Lower leg skin (tissue), 4 donors: ENCODE data around the gene POLE4. TPM values are rescaled to one million over a fixed set of nuclear protein-coding genes. Genes with fewer than 3 reads are reported as not detected.

Source experiments
- DNase-seq, 2 donors: peaks; one replicate each; pipeline ENCODE4 v3.0.0-alpha.2; 2019; ENCODE audit warnings: low spot score in 2 of 2
- H3K4me3 ChIP-seq: fragments of 200-600 bp; sonication (generic); 2 replicates; pipeline ENCODE4 v1.5.1; 2017; ENCODE audit warnings: mild to moderate bottlenecking, low read depth; ENCODE audit not compliant: poor library complexity, severe bottlenecking
- CTCF ChIP-seq, 3 donors: fragments of 450-650 bp; IDR thresholded peaks; one replicate each; pipeline ENCODE4 v1.5.1; 2016; ENCODE audit warnings: antibody characterized with exemption in 3 of 3, mild to moderate bottlenecking in 3 of 3, moderate library complexity in 2 of 3
- POLR2A ChIP-seq, 2 donors: fragments of 450-650 bp; IDR thresholded peaks; one replicate each; pipeline ENCODE4 v1.6.1; 2016 to 2017; ENCODE audit warnings: antibody characterized with exemption in 2 of 2, mild to moderate bottlenecking in 1 of 2, moderate library complexity in 1 of 2
- WGBS, 2 donors: methylation state at CpG; one replicate each; pipeline ENCODE4 v1.1.5; 2018; 5-methylcytosine and 5-hydroxymethylcytosine counted together
- intact Hi-C: fragments of 100-400 bp; cut with DNase I; formaldehyde crosslinking; loops from one replicate; pipeline ENCODE4 v1.15.0; 2023; ENCODE audit warnings: low total_unique reads
- total RNA-seq, 4 donors: library from RNA; depleted of rRNA; stranded (reverse); fragments of >200 nt; gene quantifications; one replicate each; pipeline ENCODE4 v1.1.0, GENCODE V29; 2016

The POLE4 gene
- total RNA-seq, 4 donors from 2014 or later: 8.1 to 20.9 (median 15.7) TPM

GRCh38 chr2:74916394-74916793 lies 42.0 kb upstream of the POLE4 start:
- no peak for DNase-seq
- intact Hi-C loops: no loop called here
- no peak overlapping the region for H3K4me3 ChIP-seq
- WGBS, 2 donors: 75 to 81% methylated on average over 2 of the region's 2 CpGs
- no peak for TF ChIP-seq CTCF (IDR thresholded peaks at IDR 0.05)
- TF ChIP-seq POLR2A (IDR thresholded peaks at IDR 0.05): no peak

- 71 to 73% methylated on average over 20 of the region's 20 CpGs for WGBS, 2 donors
- no peak overlapping the region for H3K4me3 ChIP-seq
- intact Hi-C loops: no loop called here
- no peak for TF ChIP-seq CTCF (IDR thresholded peaks at IDR 0.05)
- no peak for TF ChIP-seq POLR2A (IDR thresholded peaks at IDR 0.05)
- DNase-seq: no peak
Observed at GRCh38 chr2:74917702-74918619, 40.5 kb upstream of the POLE4 start.

GRCh38 chr2:74919827-74920226 lies 38.6 kb upstream of the POLE4 start:
- H3K4me3 ChIP-seq: no peak overlapping the region
- WGBS, 2 donors: 7 to 16% methylated on average over 12 to 28 of the region's 34 CpGs
- peak in 1 of 2 donors; percentile 88 for DNase-seq
- intact Hi-C loops: loop anchor here (5.0 kb wide), 1 partner anchor 477 kb away; no protein-coding TSS in a partner anchor
- TF ChIP-seq POLR2A (IDR thresholded peaks at IDR 0.05) (no peak), CTCF (IDR thresholded peaks at IDR 0.05) (peak in 1 of 3 donors; percentile 9)

- no peak for TF ChIP-seq POLR2A (IDR thresholded peaks at IDR 0.05)
- no peak for TF ChIP-seq CTCF (IDR thresholded peaks at IDR 0.05)
- WGBS, 2 donors: 88 to 91% methylated on average over 2 of the region's 2 CpGs
- no peak for DNase-seq
- intact Hi-C loops: loop anchor here (5.0 kb wide), 1 partner anchor 476 kb away; no protein-coding TSS in a partner anchor
- H3K4me3 ChIP-seq: no peak overlapping the region
Observed at GRCh38 chr2:74921236-74921736, 37.2 kb upstream of the POLE4 start.

- 67 to 81% methylated on average over 5 of the region's 5 CpGs for WGBS, 2 donors
Observed at GRCh38 chr2:74922592-74923227, 35.7 kb upstream of the POLE4 start.

More at GRCh38 chr2:74922592-74923227, 35.7 kb upstream of the POLE4 start:
- no peak for DNase-seq
- intact Hi-C loops: loop anchor here (5.0 kb wide), 1 partner anchor 475 kb away; no protein-coding TSS in a partner anchor
- TF ChIP-seq CTCF (IDR thresholded peaks at IDR 0.05) (no peak), POLR2A (IDR thresholded peaks at IDR 0.05) (no peak)
- H3K4me3 ChIP-seq: no peak overlapping the region
